ENCODE results near the gene ESYT1. TPM values are rescaled to one million over a fixed set of nuclear protein-coding genes. Genes with fewer than 3 reads are reported as not detected.

ESYT1 gene
- total RNA-seq, 4 donors from 2014 or later, result 128 to 234 (median 167) TPM

GRCh38 chr12:56097738-56098137, 30.3 kb upstream of the ESYT1 start:
- no peak overlapping the region for H3K4me3 ChIP-seq
- 80 to 98% methylated on average over 5 to 6 of the region's 6 CpGs for whole genome bisulfite sequencing, 2 donors (ENCODE audit: low coverage in 1 of 2)
- no peaks in the 10 kb centered on the region for H3K9me3 ChIP-seq
- H3K27me3 ChIP-seq, result peaks cover 14% of the 10 kb centered on the region
- peaks cover 0 to under 1% (median 0%) of the 10 kb centered on the region in 3 donors for H3K4me1 ChIP-seq
- no peak overlapping the region for H3K27ac ChIP-seq
- no peak for ATAC-seq
- no peaks in the 10 kb centered on the region for H3K36me3 ChIP-seq
- TF ChIP-seq POLR2AphosphoS5 (IDR thresholded peaks at IDR 0.05) (no peak), EP300 (IDR thresholded peaks at IDR 0.05) (no peak), POLR2A (IDR thresholded peaks at IDR 0.05) (no peak), CTCF (IDR thresholded peaks at IDR 0.05) (no peak)

- H3K9me3 ChIP-seq, result no peaks in the 10 kb centered on the region
- peaks cover 12% of the 10 kb centered on the region for H3K27me3 ChIP-seq
- TF ChIP-seq POLR2A (IDR thresholded peaks at IDR 0.05) (no peak), POLR2AphosphoS5 (IDR thresholded peaks at IDR 0.05) (no peak), CTCF (IDR thresholded peaks at IDR 0.05) (no peak), EP300 (IDR thresholded peaks at IDR 0.05) (no peak)
- H3K4me3 ChIP-seq, result no peak overlapping the region
- no peak overlapping the region for H3K27ac ChIP-seq
- 50 to 92% methylated on average over 1 to 2 of the region's 3 CpGs for WGBS, 2 donors (ENCODE audit: low coverage in 1 of 2)
- H3K36me3 ChIP-seq, result no peaks in the 10 kb centered on the region
- no peak for ATAC-seq
- peaks cover 0 to 9% (median 6%) of the 10 kb centered on the region in 3 donors for H3K4me1 ChIP-seq
Observed at GRCh38 chr12:56098592-56098991, 29.5 kb upstream of the ESYT1 start.

- H3K27ac ChIP-seq, result no peak overlapping the region
- H3K4me1 ChIP-seq, result peaks cover 0 to 13% (median 8%) of the 10 kb centered on the region in 3 donors
- no peaks in the 10 kb centered on the region for H3K36me3 ChIP-seq
- WGBS, 2 donors (ENCODE audit: low coverage in 1 of 2), result 84 to 90% methylated on average over 2 to 3 of the region's 4 CpGs
- no peak for ATAC-seq
- TF ChIP-seq POLR2A (IDR thresholded peaks at IDR 0.05) (no peak), POLR2AphosphoS5 (IDR thresholded peaks at IDR 0.05) (no peak), EP300 (IDR thresholded peaks at IDR 0.05) (no peak), CTCF (IDR thresholded peaks at IDR 0.05) (no peak)
- peaks cover under 1% of the 10 kb centered on the region for H3K27me3 ChIP-seq
- H3K9me3 ChIP-seq, result no peaks in the 10 kb centered on the region
- no peak overlapping the region for H3K4me3 ChIP-seq
Observed at GRCh38 chr12:56099787-56100186, 28.3 kb upstream of the ESYT1 start.

- H3K27me3 ChIP-seq, result no peaks in the 10 kb centered on the region
- whole genome bisulfite sequencing, 2 donors (ENCODE audit: low coverage in 1 of 2), result 79% methylated on average over 3 to 7 of the region's 14 CpGs
- no peak overlapping the region for H3K27ac ChIP-seq
- TF ChIP-seq POLR2AphosphoS5 (IDR thresholded peaks at IDR 0.05) (no peak), POLR2A (IDR thresholded peaks at IDR 0.05) (no peak), CTCF (IDR thresholded peaks at IDR 0.05) (no peak), EP300 (IDR thresholded peaks at IDR 0.05) (no peak)
- no peak for ATAC-seq
- peaks cover 6 to 25% (median 17%) of the 10 kb centered on the region in 3 donors for H3K4me1 ChIP-seq
- H3K9me3 ChIP-seq, result no peaks in the 10 kb centered on the region
- H3K4me3 ChIP-seq, result no peak overlapping the region
- no peaks in the 10 kb centered on the region for H3K36me3 ChIP-seq
Observed at GRCh38 chr12:56101045-56101444, 27.0 kb upstream of the ESYT1 start.

GRCh38 chr12:56102683-56103065, 25.4 kb upstream of the ESYT1 start:
- H3K27ac ChIP-seq, result peak overlapping the region in 1 of 4 donors; percentile 95
- WGBS, 2 donors (ENCODE audit: low coverage in 1 of 2), result 67% methylated on average over 1 of the region's 1 CpG; no CpG with 5 or more reads in 1 of the 2 donors
- no peak for ATAC-seq

More at GRCh38 chr12:56102683-56103065, 25.4 kb upstream of the ESYT1 start:
- no peaks in the 10 kb centered on the region for H3K27me3 ChIP-seq
- no peaks in the 10 kb centered on the region for H3K9me3 ChIP-seq
- no peak overlapping the region for H3K4me3 ChIP-seq
- no peak for TF ChIP-seq POLR2AphosphoS5 (IDR thresholded peaks at IDR 0.05)
- no peak for TF ChIP-seq POLR2A (IDR thresholded peaks at IDR 0.05)
- no peak for TF ChIP-seq EP300 (IDR thresholded peaks at IDR 0.05)
- TF ChIP-seq CTCF (IDR thresholded peaks at IDR 0.05), result no peak
- H3K36me3 ChIP-seq, result peaks cover 0 to 12% of the 10 kb centered on the region in 2 donors
- H3K4me1 ChIP-seq, result peaks cover 6 to 37% (median 20%) of the 10 kb centered on the region in 3 donors
